T-cell (primary cell): Measurements from ENCODE around the gene HPS3. TPM values are rescaled to one million over a fixed set of nuclear protein-coding genes. Genes with fewer than 3 reads are reported as not detected.
"Not testable (repeated sequence)": the region's sequence is repeated elsewhere in the genome, so short reads cannot be mapped to it uniquely, and the experiment has no call there.

Source experiments
- ATAC-seq, 4 experiments: fragments of 200-7000 bp in 3 of 4; fragments of 150-1000 bp in 1 of 4; cut with Tn5 transposase; replicated peaks in 1 of 4; 1 replicate in 3 of 4; 2 replicates in 1 of 4; pipeline ENCODE4 v1.10.0; 2021; ENCODE audit warnings: moderate library complexity in 3 of 4, mild to moderate bottlenecking in 2 of 4, moderate number of reproducible peaks in 1 of 4
- CTCF ChIA-PET, 2 donors: fragments of 300-600 bp; sonication (Branson Sonifier 250); formaldehyde crosslinking; loops; one replicate each; lab custom pipeline; 2022; ENCODE audit warnings: antibody characterized with exemption in 2 of 2; lab: Charles Lee
- POLR2A ChIA-PET, 2 donors: fragments of 300-600 bp; sonication (Branson Sonifier 250); formaldehyde crosslinking; loops; one replicate each; lab custom pipeline; 2022; ENCODE audit warnings: antibody characterized with exemption in 2 of 2; lab: Charles Lee
- DNase-seq, 35 experiments: peaks; one replicate each; pipeline versions ENCODE4 v3.0.0 to v3.0.0-alpha.2; 2013 to 2023
- H3K27ac ChIP-seq: one replicate; pipeline ENCODE4 v1.5.1; 2013; ENCODE audit warnings: low read length
- H3K27me3 ChIP-seq, 2 experiments: replicated peaks in 1 of 2; 1 replicate in 1 of 2; 2 replicates in 1 of 2; pipeline versions ENCODE4 v1.6.1 to v1.7.0; 2013; ENCODE audit warnings: low read length in 1 of 2, mixed read lengths in 1 of 2; ENCODE audit not compliant: control insufficient read depth in 2 of 2, insufficient read depth in 2 of 2; ENCODE audit errors: extremely low read depth in 1 of 2
- H3K36me3 ChIP-seq, 2 donors: 1 replicate in 1 of 2; 2 replicates in 1 of 2; pipeline versions ENCODE4 v1.6.1 to v1.7.0; 2013; ENCODE audit warnings: low read length in 1 of 2; ENCODE audit not compliant: control insufficient read depth in 2 of 2, insufficient read depth in 1 of 2; ENCODE audit errors: extremely low read depth in 1 of 2
- H3K4me1 ChIP-seq, 2 experiments: 1 replicate in 1 of 2; 2 replicates in 1 of 2; pipeline versions ENCODE4 v1.6.1 to v1.7.0; 2013; ENCODE audit warnings: low read length in 2 of 2, mixed read lengths in 1 of 2; ENCODE audit not compliant: insufficient read depth in 2 of 2, control insufficient read depth in 1 of 2; ENCODE audit errors: extremely low read depth in 1 of 2
- H3K4me3 ChIP-seq, 2 donors: 1 replicate in 1 of 2; 2 replicates in 1 of 2; pipeline versions ENCODE4 v1.5.1 to v1.7.0; 2013; ENCODE audit warnings: mild to moderate bottlenecking in 2 of 2, low read length in 1 of 2, moderate library complexity in 1 of 2; ENCODE audit not compliant: control insufficient read depth in 1 of 2; ENCODE audit errors: extremely low read depth in 1 of 2
- H3K9me3 ChIP-seq: 2 replicates; pipeline ENCODE4 v1.7.0; 2013
- H3K27ac Mint-ChIP-seq, 2 donors: one replicate each; pipeline ENCODE4 v1.8.0; 2020 to 2021; ENCODE audit warnings: mild to moderate bottlenecking in 2 of 2, mixed read lengths in 2 of 2
- H3K27me3 Mint-ChIP-seq, 2 donors: one replicate each; pipeline ENCODE4 v1.8.0; 2021 to 2022; ENCODE audit warnings: mixed read lengths in 2 of 2
- H3K36me3 Mint-ChIP-seq: one replicate; pipeline ENCODE4 v1.8.0; 2021; ENCODE audit warnings: mixed read lengths
- H3K4me1 Mint-ChIP-seq, 3 donors: one replicate each; pipeline ENCODE4 v1.8.0; 2020 to 2022; ENCODE audit warnings: mixed read lengths in 3 of 3, mild to moderate bottlenecking in 1 of 3
- H3K4me3 Mint-ChIP-seq, 3 donors: one replicate each; pipeline ENCODE4 v1.8.0; 2020 to 2022; ENCODE audit warnings: mild to moderate bottlenecking in 3 of 3, mixed read lengths in 3 of 3, moderate library complexity in 3 of 3
- H3K9me3 Mint-ChIP-seq, 3 donors: one replicate each; pipeline ENCODE4 v1.8.0; 2020 to 2022; ENCODE audit warnings: mixed read lengths in 3 of 3
- WGBS: methylation state at CpG from one replicate; pipeline ENCODE4 v1.1.5; 2013; ENCODE audit warnings: missing lambda C conversion rate; ENCODE audit not compliant: insufficient coverage; 5-methylcytosine and 5-hydroxymethylcytosine counted together
- total RNA-seq, 35 experiments: library from RNA in 6 of 35; stranded (reverse) in 6 of 35; fragments of 120-200 nt in 1 of 35; gene quantifications; one replicate each; pipeline versions ENCODE4 v1.2.1 to v1.2.4 and lab custom pipeline; 2013 to 2026

The HPS3 gene
- total RNA-seq, 5 donors from 2014 or later (not counting 1 experiment from before 2014, with no cell fraction given) = 18.6 to 28.4 (median 21.5) TPM

GRCh38 chr3:149095487-149095886, 34.0 kb upstream of the HPS3 start:
- ATAC-seq = no peak
- H3K27ac ChIP-seq = no peak overlapping the region
- no CpG with 5 or more reads among the region's 4 CpGs for WGBS
- no peak overlapping the region for H3K4me3 Mint-ChIP-seq
- no peak for DNase-seq
- H3K27ac Mint-ChIP-seq = no peak overlapping the region
- no peaks in the 10 kb centered on the region for H3K4me1 Mint-ChIP-seq
- CTCF ChIA-PET = interaction anchor here in 1 of 2 donors (1.0 kb wide), 1 partner anchor 25 kb away, joined by 3 read pairs; no protein-coding TSS in a partner anchor
- POLR2A ChIA-PET = no interaction called here
- H3K36me3 ChIP-seq = no peaks in the 10 kb centered on the region
- no peaks in the 10 kb centered on the region for H3K9me3 Mint-ChIP-seq
- no peaks in the 10 kb centered on the region for H3K9me3 ChIP-seq
- peaks cover 0 to 2% of the 10 kb centered on the region in 2 donors for H3K27me3 Mint-ChIP-seq
- no peaks in the 10 kb centered on the region for H3K4me1 ChIP-seq
- no peaks in the 10 kb centered on the region for H3K36me3 Mint-ChIP-seq
- H3K27me3 ChIP-seq = peaks cover 0 to 4% of the 10 kb centered on the region in 2 experiments
- no peak overlapping the region for H3K4me3 ChIP-seq

GRCh38 chr3:149097987-149098386, 31.5 kb upstream of the HPS3 start:
- H3K4me3 Mint-ChIP-seq, H3K27ac Mint-ChIP-seq, H3K27me3 ChIP-seq, H3K4me1 Mint-ChIP-seq, H3K9me3 Mint-ChIP-seq, H3K36me3 Mint-ChIP-seq, DNase-seq, H3K9me3 ChIP-seq, H3K27ac ChIP-seq, H3K36me3 ChIP-seq, H3K4me1 ChIP-seq, POLR2A ChIA-PET, H3K27me3 Mint-ChIP-seq, ATAC-seq, H3K4me3 ChIP-seq: not testable (repeated sequence)
- CTCF ChIA-PET = interaction anchor here in 1 of 2 donors (0.5 kb wide), 1 partner anchor 195 kb away, joined by 3 read pairs; no protein-coding TSS in a partner anchor
- 99% methylated on average over 12 of the region's 19 CpGs for WGBS

DNA sequence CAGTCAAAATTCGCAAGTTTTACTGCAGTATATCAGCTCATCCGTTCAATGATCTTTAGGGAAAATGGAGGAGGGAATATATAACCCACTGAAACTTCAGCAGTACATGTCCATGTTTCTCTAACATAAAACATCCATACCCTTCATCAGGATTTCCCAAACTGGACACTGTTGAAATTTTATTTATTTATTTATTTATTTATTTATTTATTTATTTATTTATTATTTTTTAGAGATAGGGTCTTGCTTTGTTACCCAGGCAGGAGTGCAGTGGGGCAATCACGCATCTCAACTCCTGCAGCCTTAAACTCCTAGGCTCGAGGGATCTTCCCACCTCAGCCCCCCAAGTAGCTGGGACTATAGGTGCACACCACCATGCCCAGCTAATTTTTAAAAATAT, 28.3 kb upstream of the HPS3 start:
- WGBS = no CpG with 5 or more reads among the region's 4 CpGs
- CTCF ChIA-PET = no interaction called here
- no peaks in the 10 kb centered on the region for H3K36me3 ChIP-seq

DNA sequence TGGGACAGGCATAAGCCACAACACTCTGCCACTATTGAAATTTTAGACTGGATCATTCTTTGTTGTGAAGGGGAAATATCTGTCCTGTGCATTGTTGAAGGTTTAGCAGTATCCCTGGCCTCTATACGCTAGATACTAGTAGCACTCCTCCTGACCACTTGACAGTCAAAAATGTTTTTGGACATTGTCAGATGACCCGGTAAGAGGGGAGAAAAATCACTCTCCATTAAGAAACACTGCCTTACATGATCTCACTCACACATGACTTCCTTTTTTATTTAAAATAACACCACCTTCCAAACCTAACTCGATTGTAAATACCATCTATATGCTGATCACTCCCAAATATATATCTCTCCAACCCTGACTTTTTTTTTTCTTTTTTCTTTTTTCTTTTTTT, 27.8 kb upstream of the HPS3 start:
- no peak overlapping the region for H3K27ac Mint-ChIP-seq
- no peak for ATAC-seq
- Histone ChIP-seq H3K9me3 (no peaks in the 10 kb centered on the region), H3K4me3 (no peak overlapping the region), H3K4me1 (no peaks in the 10 kb centered on the region), H3K27me3 (peaks cover 0 to 6% of the 10 kb centered on the region in 2 experiments), H3K36me3 (no peaks in the 10 kb centered on the region), H3K27ac (no peak overlapping the region)
- H3K4me1 Mint-ChIP-seq = no peaks in the 10 kb centered on the region
- POLR2A ChIA-PET = no interaction called here
- DNase-seq = no peak
- H3K36me3 Mint-ChIP-seq = no peaks in the 10 kb centered on the region
- CTCF ChIA-PET = no interaction called here
- peaks cover 0 to 12% (median 2%) of the 10 kb centered on the region in 3 donors for H3K9me3 Mint-ChIP-seq
- H3K27me3 Mint-ChIP-seq = peaks cover 0 to 6% of the 10 kb centered on the region in 2 donors
- 100% methylated on average over 1 of the region's 3 CpGs for WGBS
- H3K4me3 Mint-ChIP-seq = no peak overlapping the region

More for the DNA sequence above, 28.3 kb upstream of the HPS3 start:
- Histone ChIP-seq H3K4me3 (no peak overlapping the region), H3K4me1 (no peaks in the 10 kb centered on the region), H3K27me3 (peaks cover 0 to 6% of the 10 kb centered on the region in 2 experiments), H3K9me3 (no peaks in the 10 kb centered on the region), H3K27ac (no peak overlapping the region)
- H3K9me3 Mint-ChIP-seq = peaks cover 0 to 7% (median 0%) of the 10 kb centered on the region in 3 donors
- no peak overlapping the region for H3K4me3 Mint-ChIP-seq
- DNase-seq = no peak
- H3K4me1 Mint-ChIP-seq = no peaks in the 10 kb centered on the region
- no peak for ATAC-seq
- POLR2A ChIA-PET = no interaction called here
- no peak overlapping the region for H3K27ac Mint-ChIP-seq
- no peaks in the 10 kb centered on the region for H3K36me3 Mint-ChIP-seq
- peaks cover 0 to 6% of the 10 kb centered on the region in 2 donors for H3K27me3 Mint-ChIP-seq

DNA sequence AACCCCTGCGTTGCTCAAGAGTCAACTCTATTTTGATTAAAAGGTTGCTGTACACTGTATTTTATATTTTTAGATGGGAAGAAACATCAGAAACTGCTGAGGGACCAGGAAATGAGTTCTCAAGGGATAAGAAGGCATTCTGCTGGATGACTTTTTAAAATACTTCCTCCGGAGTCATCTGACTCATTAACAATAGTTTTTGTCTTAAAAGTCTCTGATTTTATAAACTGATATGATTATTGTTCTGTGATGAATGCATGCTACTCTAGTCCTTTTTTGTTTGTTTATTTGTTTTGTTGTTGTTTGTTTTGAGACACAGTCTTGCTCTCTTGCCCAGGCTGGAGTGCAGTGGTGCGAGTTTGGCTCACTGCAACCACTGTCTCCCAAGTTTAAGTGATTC, 25.0 kb upstream of the HPS3 start:
- no peak overlapping the region for H3K27ac Mint-ChIP-seq
- Histone ChIP-seq H3K36me3 (no peaks in the 10 kb centered on the region), H3K4me3 (no peak overlapping the region), H3K9me3 (no peaks in the 10 kb centered on the region), H3K27ac (no peak overlapping the region), H3K4me1 (no peaks in the 10 kb centered on the region), H3K27me3 (peaks cover 0 to 5% of the 10 kb centered on the region in 2 experiments)
- no peaks in the 10 kb centered on the region for H3K36me3 Mint-ChIP-seq
- CTCF ChIA-PET = no interaction called here
- ATAC-seq = no peak
- peaks cover 0 to 12% (median 2%) of the 10 kb centered on the region in 3 donors for H3K9me3 Mint-ChIP-seq
- no CpG with 5 or more reads among the region's 3 CpGs for WGBS
- peaks cover 3 to 4% of the 10 kb centered on the region in 2 donors for H3K27me3 Mint-ChIP-seq
- no peak for DNase-seq
- no peak overlapping the region for H3K4me3 Mint-ChIP-seq
- H3K4me1 Mint-ChIP-seq = no peaks in the 10 kb centered on the region
- POLR2A ChIA-PET = no interaction called here

GRCh38 chr3:149114458-149114857, 15.0 kb upstream of the HPS3 start:
- Histone ChIP-seq H3K27me3 (no peaks in the 10 kb centered on the region), H3K27ac (no peak overlapping the region), H3K9me3 (no peaks in the 10 kb centered on the region), H3K36me3 (no peaks in the 10 kb centered on the region), H3K4me3 (no peak overlapping the region), H3K4me1 (no peaks in the 10 kb centered on the region)
- Mint-ChIP-seq H3K4me3 (no peak overlapping the region), H3K27me3 (no peaks in the 10 kb centered on the region), H3K9me3 (no peaks in the 10 kb centered on the region), H3K4me1 (no peaks in the 10 kb centered on the region), H3K27ac (no peak overlapping the region), H3K36me3 (no peaks in the 10 kb centered on the region)
- ChIA-PET CTCF (no interaction called here), POLR2A (no interaction called here)
- WGBS = no CpG with 5 or more reads among the region's 1 CpG
- DNase-seq = no peak
- ATAC-seq = no peak

- CTCF ChIA-PET = no interaction called here
- H3K27ac Mint-ChIP-seq = no peak overlapping the region
Measured at GRCh38 chr3:149115114-149115513, 14.3 kb upstream of the HPS3 start.

More at GRCh38 chr3:149115114-149115513, 14.3 kb upstream of the HPS3 start:
- H3K27ac ChIP-seq = no peak overlapping the region
- H3K27me3 ChIP-seq = no peaks in the 10 kb centered on the region
- 80% methylated on average over 4 of the region's 5 CpGs for WGBS
- Mint-ChIP-seq H3K27me3 (no peaks in the 10 kb centered on the region), H3K4me3 (no peak overlapping the region), H3K4me1 (no peaks in the 10 kb centered on the region), H3K36me3 (no peaks in the 10 kb centered on the region), H3K9me3 (no peaks in the 10 kb centered on the region)
- no peak for DNase-seq
- no peak for ATAC-seq
- POLR2A ChIA-PET = no interaction called here
- H3K4me1 ChIP-seq = no peaks in the 10 kb centered on the region
- H3K36me3 ChIP-seq = no peaks in the 10 kb centered on the region
- no peak overlapping the region for H3K4me3 ChIP-seq
- H3K9me3 ChIP-seq = no peaks in the 10 kb centered on the region
